HCT116 (cell line): Measurements from ENCODE around the gene MICAL3. TPM values are rescaled to one million over a fixed set of nuclear protein-coding genes. Genes with fewer than 3 reads are reported as not detected.

ENCODE experiments used
- ATAC-seq: fragments of 200-7000 bp; cut with Tn5 transposase; 2 replicates; pipeline ENCODE4 v1.9.1; 2020; ENCODE audit warnings: mild to moderate bottlenecking, moderate library complexity
- BruUV-seq: library from RNA; stranded (reverse); fragments of 400-500 nt; replicated peaks from 2 replicates; lab custom pipeline; 2021; lab: Mats Ljungman, UMichigan
- CTCF ChIA-PET: fragments of 300-600 bp; sonication (Branson Sonifier 250); formaldehyde crosslinking; loops from one replicate; lab custom pipeline; 2021; ENCODE audit warnings: antibody characterized with exemption; lab: Charles Lee
- POLR2A ChIA-PET: fragments of 300-600, 350-600 bp; sonication (Branson Sonifier 250); formaldehyde crosslinking; loops from one replicate; lab custom pipeline; 2021; ENCODE audit warnings: antibody characterized with exemption; lab: Charles Lee
- RAD21 ChIA-PET, 2 experiments: fragments of 300-600 bp; sonication (Branson Sonifier 250); formaldehyde crosslinking; loops; one replicate each; lab custom pipeline; 2023; ENCODE audit warnings: low total read pairs in 2 of 2; ENCODE audit not compliant: uncharacterized antibody in 2 of 2, unreplicated experiment in 2 of 2, low non-redundant PET in 1 of 2; lab: Charles Lee
- DNase-seq: peaks from one replicate; pipeline ENCODE4 v3.0.0-alpha.2; 2010; ENCODE audit warnings: low read depth, low spot score
- H2AFZ ChIP-seq: fragments of 200-600 bp; shearing (Covaris generic), sonication (generic); 2 replicates; pipeline ENCODE4 v1.6.1; 2017; ENCODE audit warnings: low read depth, mixed run types, mixed read lengths, antibody characterized with exemption, low read length; ENCODE audit not compliant: poor library complexity, severe bottlenecking
- H3K27ac ChIP-seq: 2 replicates; pipeline ENCODE4 v1.5.1; 2012; ENCODE audit warnings: low read depth, low read length
- H3K27me3 ChIP-seq: fragments of 200-600 bp; sonication (generic); 2 replicates; pipeline ENCODE4 v1.6.1; 2016; ENCODE audit warnings: mixed run types, low read length, mixed read lengths; ENCODE audit not compliant: insufficient read depth
- H3K36me3 ChIP-seq, 2 experiments: fragments of 200-500 bp in 1 of 2; fragments of 200-600 bp in 1 of 2; sonication (Bioruptor generic) in 1 of 2; sonication (generic) in 1 of 2; 2 replicates each; pipeline versions ENCODE4 v1.5.1 to v1.6.1; 2014 to 2016; ENCODE audit warnings: low read length in 2 of 2, inconsistent platforms in 1 of 2, mixed read lengths in 1 of 2, mixed run types in 1 of 2; ENCODE audit not compliant: insufficient read depth in 2 of 2, control insufficient read depth in 1 of 2
- H3K4me1 ChIP-seq, 2 experiments: fragments of 200-600 bp in 1 of 2; sonication (generic) in 1 of 2; 2 replicates each; pipeline versions ENCODE4 v1.5.1 to v1.6.1; 2012 to 2017; ENCODE audit warnings: low read length in 2 of 2, inconsistent platforms in 1 of 2, mild to moderate bottlenecking in 1 of 2, mixed read lengths in 1 of 2, mixed run types in 1 of 2, moderate library complexity in 1 of 2; ENCODE audit not compliant: insufficient read depth in 2 of 2, control insufficient read depth in 1 of 2
- H3K4me2 ChIP-seq: fragments of 200-600 bp; sonication (generic); 2 replicates; pipeline ENCODE4 v1.6.1; 2017; ENCODE audit warnings: mixed run types, low read length, mixed read lengths
- H3K4me3 ChIP-seq, 2 experiments: fragments of 200-600 bp in 1 of 2; sonication (generic) in 1 of 2; replicated peaks in 1 of 2; 2 replicates each; pipeline ENCODE4 v1.5.1; 2011 to 2016; ENCODE audit warnings: low read length in 2 of 2, control low read depth in 1 of 2, low read depth in 1 of 2, mild to moderate bottlenecking in 1 of 2, mixed read lengths in 1 of 2, mixed run types in 1 of 2
- H3K79me2 ChIP-seq: fragments of 200-600 bp; sonication (generic); 2 replicates; pipeline ENCODE4 v1.6.1; 2017; ENCODE audit warnings: mild to moderate bottlenecking, mixed run types, low read length, moderate library complexity, mixed read lengths; ENCODE audit not compliant: insufficient read depth
- H3K9ac ChIP-seq: fragments of 200-600 bp; sonication (generic); 2 replicates; pipeline ENCODE4 v1.6.1; 2016; ENCODE audit warnings: low read length, mixed read lengths
- H3K9me2 ChIP-seq: fragments of 200-600 bp; sonication (generic), shearing (Covaris generic); 2 replicates; pipeline ENCODE4 v1.6.1; 2017; ENCODE audit warnings: mixed run types, mild to moderate bottlenecking, moderate library complexity; ENCODE audit not compliant: insufficient read depth
- H3K9me3 ChIP-seq, 2 experiments: fragments of 200-500 bp in 1 of 2; fragments of 200-600 bp in 1 of 2; sonication (Bioruptor generic) in 1 of 2; sonication (generic) in 1 of 2; 2 replicates each; pipeline ENCODE4 v1.6.1; 2014 to 2017; ENCODE audit warnings: low read length in 2 of 2, mixed read lengths in 2 of 2, inconsistent platforms in 1 of 2, low read depth in 1 of 2, mild to moderate bottlenecking in 1 of 2, mixed run types in 1 of 2, moderate library complexity in 1 of 2; ENCODE audit not compliant: control insufficient read depth in 1 of 2, insufficient read depth in 1 of 2
- H4K20me1 ChIP-seq: fragments of 200-600 bp; sonication (generic), shearing (Covaris generic); 2 replicates; pipeline ENCODE4 v1.6.1; 2017; ENCODE audit warnings: mixed run types, mild to moderate bottlenecking, moderate library complexity; ENCODE audit not compliant: insufficient read depth
- CBX3 ChIP-seq: IDR thresholded peaks from 2 replicates; pipeline ENCODE4 v1.6.1; 2012; ENCODE audit warnings: low read depth
- ELF1 ChIP-seq: IDR thresholded peaks from 2 replicates; pipeline ENCODE4 v1.6.1; 2012; ENCODE audit warnings: low read depth, borderline replicate concordance
- EZH2 ChIP-seq: fragments of 200-600 bp; sonication (generic); IDR thresholded peaks from 2 replicates; pipeline ENCODE4 v1.6.1; 2017; ENCODE audit warnings: antibody characterized with exemption, mixed run types
- FOSL1 ChIP-seq: IDR thresholded peaks from 2 replicates; pipeline ENCODE4 v1.6.1; 2012; ENCODE audit warnings: low read depth
- RAD21 ChIP-seq: IDR thresholded peaks from 2 replicates; pipeline ENCODE4 v1.6.1; 2012; ENCODE audit warnings: low read depth, mild to moderate bottlenecking
- SRF ChIP-seq: IDR thresholded peaks from 2 replicates; pipeline ENCODE4 v1.6.1; 2012; ENCODE audit warnings: low read depth
- YY1 ChIP-seq: IDR thresholded peaks from 2 replicates; pipeline ENCODE4 v1.6.1; 2011; ENCODE audit warnings: low read length, low read depth, moderate library complexity, mild to moderate bottlenecking; ENCODE audit not compliant: insufficient replicate concordance; ENCODE audit errors: extremely low read depth
- ZNF274 ChIP-seq: fragments of 200-500 bp; sonication (Bioruptor generic); IDR thresholded peaks from 2 replicates; pipeline ENCODE4 v1.6.1; 2014; ENCODE audit warnings: mild to moderate bottlenecking, low read depth, low read length, inconsistent platforms
- intact Hi-C: fragments of 100-400 bp; cut with micrococcal nuclease; formaldehyde crosslinking; loops from 2 replicates; pipeline ENCODE4 v1.10.0; 2022
- total RNA-seq: library from RNA; stranded (reverse); gene quantifications from one replicate; pipeline ENCODE4 v1.2.1, GENCODE V29; 2021; ENCODE audit not compliant: unreplicated experiment
- TF ChIP-seq, protein P1 (sequence below): IDR thresholded peaks from 2 replicates; pipeline ENCODE4 v1.6.1; 2011; ENCODE audit warnings: mild to moderate bottlenecking, low read length, moderate library complexity; ENCODE audit not compliant: insufficient replicate concordance; ENCODE audit errors: extremely low read depth
- TF ChIP-seq, protein P2 (sequence below), 3 experiments: fragments of 200-600 bp in 1 of 3; sonication (generic) in 1 of 3; IDR thresholded peaks in 2 of 3; conservative IDR thresholded peaks in 1 of 3; 2 replicates each; pipeline ENCODE4 v1.5.1; 2012 to 2017; ENCODE audit warnings: low read depth in 2 of 3, low read length in 2 of 3, antibody characterized with exemption in 1 of 3, borderline replicate concordance in 1 of 3, control low read depth in 1 of 3, mild to moderate bottlenecking in 1 of 3, mixed read lengths in 1 of 3, mixed run types in 1 of 3, moderate library complexity in 1 of 3; ENCODE audit not compliant: insufficient read depth in 1 of 3
- TF ChIP-seq, protein P3 (sequence below): IDR thresholded peaks from 2 replicates; pipeline ENCODE4 v1.6.1; 2012
- TF ChIP-seq, protein P4 (sequence below): IDR thresholded peaks from 2 replicates; pipeline ENCODE4 v1.6.1; 2012

The MICAL3 gene
- total RNA-seq, 1 experiment from 2014 or later = 30.8 TPM

DNA sequence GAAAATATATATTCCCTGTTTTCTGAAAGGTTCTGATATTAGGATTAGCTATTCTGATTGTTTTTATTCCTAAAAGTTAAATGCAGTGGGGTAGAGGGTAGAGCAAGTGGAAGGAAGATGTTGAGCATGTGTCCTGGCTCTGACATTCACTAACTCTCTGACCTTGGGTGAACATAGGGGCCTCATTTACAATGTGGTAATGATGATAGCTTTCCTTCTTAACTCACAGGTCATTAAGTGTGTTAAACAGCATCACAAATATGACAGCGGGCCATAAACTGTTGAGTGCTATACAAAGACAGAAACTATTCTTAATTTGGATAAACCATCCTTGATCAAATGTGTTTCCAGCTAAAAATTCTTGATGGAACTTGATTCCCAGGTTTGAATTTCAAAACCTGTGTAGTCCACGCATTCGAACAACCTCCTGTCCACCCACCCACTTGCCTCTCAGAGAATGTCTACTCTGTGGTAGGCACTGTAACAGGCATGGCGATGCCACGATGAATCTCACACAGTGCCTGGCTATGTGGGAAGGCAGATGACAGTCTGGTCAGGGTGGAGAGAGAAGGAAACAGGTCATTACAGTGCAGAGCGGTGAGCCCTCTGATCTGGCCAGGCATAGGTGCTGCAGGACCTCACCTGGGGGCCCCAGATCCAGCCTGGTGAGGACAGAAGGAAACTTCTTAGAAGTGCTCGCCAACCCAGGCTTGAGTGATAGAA, 34.2 kb upstream of the MICAL3 start:
- POLR2A ChIA-PET = no interaction called here

DNA sequence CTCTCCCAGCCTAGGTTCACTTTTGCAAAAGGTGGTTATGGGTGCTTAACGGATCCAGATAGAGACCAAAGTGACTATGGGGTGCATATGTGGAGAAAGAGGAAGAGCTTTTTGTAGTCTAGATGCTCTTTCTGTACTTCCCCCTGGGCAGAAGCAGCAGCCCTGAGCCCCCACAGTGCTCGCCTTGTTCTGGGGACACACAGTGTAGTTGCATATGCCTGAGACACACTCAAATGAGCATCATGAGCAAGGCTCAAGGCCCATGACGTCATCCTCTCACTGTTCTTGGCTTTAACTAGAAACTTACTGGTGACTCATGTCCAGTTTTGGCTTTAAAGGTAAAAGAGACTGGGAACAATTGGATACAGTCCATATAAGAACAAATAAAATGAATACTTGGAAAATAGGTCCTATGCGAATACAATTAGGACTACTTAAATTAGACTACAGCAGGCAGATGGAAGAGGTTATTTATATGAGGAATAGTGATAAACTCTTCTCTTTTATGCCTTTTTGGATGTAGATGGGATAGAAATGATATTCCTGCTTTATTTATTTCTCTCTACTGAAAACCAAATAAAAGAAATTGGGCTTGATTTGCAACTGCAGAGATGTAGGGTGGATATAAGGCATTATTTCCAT, 33.3 kb upstream of the MICAL3 start:
- ChIA-PET CTCF (interaction anchor here (0.6 to 1.0 kb wide), 2 partner anchors 14 to 18 kb away, joined by 3 to 5 read pairs; no protein-coding TSS in a partner anchor), POLR2A (no interaction called here), RAD21 (no interaction called here)
- Histone ChIP-seq H3K4me1 (peaks cover 0 to 37% of the 10 kb centered on the region in 2 experiments; a peak in 3 of 4 replicates), H3K36me3 (no peaks in the 10 kb centered on the region), H2AFZ (no peak overlapping the region), H3K9me3 (no peaks in the 10 kb centered on the region), H4K20me1 (no peaks in the 10 kb centered on the region), H3K79me2 (no peaks in the 10 kb centered on the region), H3K9ac (no peak overlapping the region), H3K4me3 (no peak overlapping the region), H3K4me2 (peak overlapping the region; percentile 31), H3K9me2 (no peaks in the 10 kb centered on the region; the same call in 1 of the 2 replicates), H3K27me3 (no peaks in the 10 kb centered on the region), H3K27ac (no peak overlapping the region)
- no TSS peak for BruUV-seq
- ATAC-seq (no peak), DNase-seq (peak; percentile 61)
- intact Hi-C loops = no loop called here
- 0 out of 2 replicates have a peak, but pooled peaks have one; percentile 20 for TF ChIP-seq FOSL1
- TF ChIP-seq, protein P1, sequence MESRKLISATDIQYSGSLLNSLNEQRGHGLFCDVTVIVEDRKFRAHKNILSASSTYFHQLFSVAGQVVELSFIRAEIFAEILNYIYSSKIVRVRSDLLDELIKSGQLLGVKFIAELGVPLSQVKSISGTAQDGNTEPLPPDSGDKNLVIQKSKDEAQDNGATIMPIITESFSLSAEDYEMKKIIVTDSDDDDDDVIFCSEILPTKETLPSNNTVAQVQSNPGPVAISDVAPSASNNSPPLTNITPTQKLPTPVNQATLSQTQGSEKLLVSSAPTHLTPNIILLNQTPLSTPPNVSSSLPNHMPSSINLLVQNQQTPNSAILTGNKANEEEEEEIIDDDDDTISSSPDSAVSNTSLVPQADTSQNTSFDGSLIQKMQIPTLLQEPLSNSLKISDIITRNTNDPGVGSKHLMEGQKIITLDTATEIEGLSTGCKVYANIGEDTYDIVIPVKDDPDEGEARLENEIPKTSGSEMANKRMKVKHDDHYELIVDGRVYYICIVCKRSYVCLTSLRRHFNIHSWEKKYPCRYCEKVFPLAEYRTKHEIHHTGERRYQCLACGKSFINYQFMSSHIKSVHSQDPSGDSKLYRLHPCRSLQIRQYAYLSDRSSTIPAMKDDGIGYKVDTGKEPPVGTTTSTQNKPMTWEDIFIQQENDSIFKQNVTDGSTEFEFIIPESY = no peak
- TF ChIP-seq RAD21 = no peak
- TF ChIP-seq, protein P2, sequence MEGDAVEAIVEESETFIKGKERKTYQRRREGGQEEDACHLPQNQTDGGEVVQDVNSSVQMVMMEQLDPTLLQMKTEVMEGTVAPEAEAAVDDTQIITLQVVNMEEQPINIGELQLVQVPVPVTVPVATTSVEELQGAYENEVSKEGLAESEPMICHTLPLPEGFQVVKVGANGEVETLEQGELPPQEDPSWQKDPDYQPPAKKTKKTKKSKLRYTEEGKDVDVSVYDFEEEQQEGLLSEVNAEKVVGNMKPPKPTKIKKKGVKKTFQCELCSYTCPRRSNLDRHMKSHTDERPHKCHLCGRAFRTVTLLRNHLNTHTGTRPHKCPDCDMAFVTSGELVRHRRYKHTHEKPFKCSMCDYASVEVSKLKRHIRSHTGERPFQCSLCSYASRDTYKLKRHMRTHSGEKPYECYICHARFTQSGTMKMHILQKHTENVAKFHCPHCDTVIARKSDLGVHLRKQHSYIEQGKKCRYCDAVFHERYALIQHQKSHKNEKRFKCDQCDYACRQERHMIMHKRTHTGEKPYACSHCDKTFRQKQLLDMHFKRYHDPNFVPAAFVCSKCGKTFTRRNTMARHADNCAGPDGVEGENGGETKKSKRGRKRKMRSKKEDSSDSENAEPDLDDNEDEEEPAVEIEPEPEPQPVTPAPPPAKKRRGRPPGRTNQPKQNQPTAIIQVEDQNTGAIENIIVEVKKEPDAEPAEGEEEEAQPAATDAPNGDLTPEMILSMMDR (IDR thresholded peaks at IDR 0.05 in 2 of 3, conservative IDR thresholded peaks at IDR 0.05 in 1 of 3; ENCODE audit: borderline replicate concordance in 1 of 3, insufficient read depth in 1 of 3, low read depth in 2 of 3, low read length in 2 of 3) = no peak
- TF ChIP-seq ELF1 = no peak
- no peak for TF ChIP-seq CBX3
- TF ChIP-seq YY1 = no peak
- TF ChIP-seq ZNF274 = no peak
- TF ChIP-seq SRF = 0 out of 2 replicates have a peak, but pooled peaks have one; percentile 9

More for the DNA sequence above, 34.2 kb upstream of the MICAL3 start:
- H3K79me2 ChIP-seq = no peaks in the 10 kb centered on the region
- peaks cover 0 to 37% of the 10 kb centered on the region in 2 experiments; a peak in 3 of 4 replicates for H3K4me1 ChIP-seq
- H4K20me1 ChIP-seq = no peaks in the 10 kb centered on the region
- H3K27me3 ChIP-seq = no peaks in the 10 kb centered on the region
- no peak overlapping the region for H3K4me3 ChIP-seq
- H3K27ac ChIP-seq = no peak overlapping the region
- no peaks in the 10 kb centered on the region; the same call in 1 of the 2 replicates for H3K9me2 ChIP-seq
- DNase-seq = no peak
- CTCF ChIA-PET = interaction anchor here (1.0 kb wide), 1 partner anchor 17 kb away, joined by 5 read pairs; no protein-coding TSS in a partner anchor
- no peak for ATAC-seq
- no peak overlapping the region for H3K9ac ChIP-seq
- BruUV-seq = no TSS peak
- H3K36me3 ChIP-seq = no peaks in the 10 kb centered on the region
- RAD21 ChIA-PET = no interaction called here
- H3K9me3 ChIP-seq = no peaks in the 10 kb centered on the region
- no peak overlapping the region for H3K4me2 ChIP-seq
- TF ChIP-seq EZH2 = no peak
- TF ChIP-seq, protein P3, sequence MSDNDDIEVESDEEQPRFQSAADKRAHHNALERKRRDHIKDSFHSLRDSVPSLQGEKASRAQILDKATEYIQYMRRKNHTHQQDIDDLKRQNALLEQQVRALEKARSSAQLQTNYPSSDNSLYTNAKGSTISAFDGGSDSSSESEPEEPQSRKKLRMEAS = no peak
- no peak for TF ChIP-seq FOSL1
- TF ChIP-seq CBX3 = no peak
- TF ChIP-seq, protein P4, sequence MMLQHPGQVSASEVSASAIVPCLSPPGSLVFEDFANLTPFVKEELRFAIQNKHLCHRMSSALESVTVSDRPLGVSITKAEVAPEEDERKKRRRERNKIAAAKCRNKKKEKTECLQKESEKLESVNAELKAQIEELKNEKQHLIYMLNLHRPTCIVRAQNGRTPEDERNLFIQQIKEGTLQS = no peak
- no peak for TF ChIP-seq ZNF274
- no peak overlapping the region for H2AFZ ChIP-seq
- intact Hi-C loops = no loop called here
